Vagina (tissue), 2 donors: Measurements from ENCODE around the gene ANP32B. TPM values are rescaled to one million over a fixed set of nuclear protein-coding genes. Genes with fewer than 3 reads are reported as not detected.
"Not testable (repeated sequence)": the region's sequence is repeated elsewhere in the genome, so short reads cannot be mapped to it uniquely, and the experiment has no call there.

Experiments
- DNase-seq, 2 donors: peaks; one replicate each; pipeline ENCODE4 v3.0.0-alpha.2; 2017; ENCODE audit errors: extremely low spot score in 2 of 2
- H3K27ac ChIP-seq: fragments of 200-600 bp; sonication (generic); one replicate; pipeline ENCODE4 v1.5.1; 2019
- H3K27me3 ChIP-seq: fragments of 200-600 bp; sonication (generic); one replicate; pipeline ENCODE4 v1.5.1; 2019
- H3K36me3 ChIP-seq, 2 donors: fragments of 200-600 bp; sonication (generic); one replicate each; pipeline ENCODE4 v1.5.1; 2017 to 2019
- H3K4me1 ChIP-seq: fragments of 200-600 bp; sonication (generic); one replicate; pipeline ENCODE4 v1.5.1; 2019
- H3K4me3 ChIP-seq, 2 donors: fragments of 200-600 bp; sonication (generic); 1 replicate in 1 of 2; 2 replicates in 1 of 2; pipeline ENCODE4 v1.5.1; 2016 to 2019
- H3K9me3 ChIP-seq: fragments of 200-600 bp; sonication (generic); one replicate; pipeline ENCODE4 v1.5.1; 2019
- POLR2A ChIP-seq, 2 donors: fragments of 450-650 bp; IDR thresholded peaks; one replicate each; pipeline ENCODE4 v1.6.1; 2017; ENCODE audit warnings: antibody characterized with exemption in 2 of 2, mild to moderate bottlenecking in 2 of 2, moderate library complexity in 2 of 2
- POLR2AphosphoS5 ChIP-seq, 2 donors: sonication (generic); formaldehyde crosslinking; IDR thresholded peaks; one replicate each; pipeline ENCODE4 v1.9.0; 2017; ENCODE audit warnings: antibody characterized with exemption in 2 of 2, mild to moderate bottlenecking in 2 of 2, low read depth in 1 of 2; ENCODE audit not compliant: insufficient read depth in 1 of 2
- intact Hi-C: fragments of 100-400 bp; cut with DNase I; formaldehyde crosslinking; loops from one replicate; pipeline ENCODE4 v1.15.1; 2023
- total RNA-seq: library from RNA; depleted of rRNA; stranded (reverse); fragments of >200 nt; gene quantifications from one replicate; pipeline ENCODE4 v1.2.3, GENCODE V29; 2016
- TF ChIP-seq, protein P1 (sequence below), 3 experiments: fragments of 450-650 bp in 2 of 3; fragments of 200-600 bp in 1 of 3; sonication (generic) in 1 of 3; IDR thresholded peaks; one replicate each; pipeline ENCODE4 v1.5.1; 2017 to 2019; ENCODE audit warnings: antibody characterized with exemption in 3 of 3, mild to moderate bottlenecking in 2 of 3, moderate library complexity in 2 of 3

Gene ANP32B
- total RNA-seq, 1 donor from 2014 or later, result 75.1 TPM

DNA sequence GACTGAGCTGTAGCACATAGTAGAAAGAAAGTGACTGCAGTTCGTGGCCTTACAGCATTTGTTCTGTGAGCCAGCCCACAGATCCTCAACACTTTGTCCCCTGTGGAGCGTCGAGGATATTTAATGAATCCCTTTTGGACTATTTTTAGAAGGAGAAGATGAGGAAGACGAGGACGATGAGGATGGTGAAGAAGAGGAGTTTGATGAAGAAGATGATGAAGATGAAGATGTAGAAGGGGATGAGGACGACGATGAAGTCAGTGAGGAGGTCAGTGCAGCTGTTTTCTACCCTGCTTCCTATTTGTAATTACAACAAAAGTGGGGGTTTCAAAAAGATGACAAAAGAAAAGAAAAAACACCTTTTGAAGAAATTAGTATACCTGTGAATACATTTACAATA lies 28.0 kb downstream of the ANP32B start:
- H3K9me3 ChIP-seq, result no peaks in the 10 kb centered on the region
- peaks cover 8% of the 10 kb centered on the region for H3K4me1 ChIP-seq
- no peak overlapping the region for H3K4me3 ChIP-seq
- no peaks in the 10 kb centered on the region for H3K27me3 ChIP-seq
- DNase-seq, result no peak
- peaks cover 4 to 79% of the 10 kb centered on the region in 2 donors for H3K36me3 ChIP-seq
- TF ChIP-seq POLR2A (IDR thresholded peaks at IDR 0.05) (no peak), POLR2AphosphoS5 (IDR thresholded peaks at IDR 0.05; ENCODE audit: insufficient read depth in 1 of 2, low read depth in 1 of 2) (no peak)
- TF ChIP-seq, protein P1, sequence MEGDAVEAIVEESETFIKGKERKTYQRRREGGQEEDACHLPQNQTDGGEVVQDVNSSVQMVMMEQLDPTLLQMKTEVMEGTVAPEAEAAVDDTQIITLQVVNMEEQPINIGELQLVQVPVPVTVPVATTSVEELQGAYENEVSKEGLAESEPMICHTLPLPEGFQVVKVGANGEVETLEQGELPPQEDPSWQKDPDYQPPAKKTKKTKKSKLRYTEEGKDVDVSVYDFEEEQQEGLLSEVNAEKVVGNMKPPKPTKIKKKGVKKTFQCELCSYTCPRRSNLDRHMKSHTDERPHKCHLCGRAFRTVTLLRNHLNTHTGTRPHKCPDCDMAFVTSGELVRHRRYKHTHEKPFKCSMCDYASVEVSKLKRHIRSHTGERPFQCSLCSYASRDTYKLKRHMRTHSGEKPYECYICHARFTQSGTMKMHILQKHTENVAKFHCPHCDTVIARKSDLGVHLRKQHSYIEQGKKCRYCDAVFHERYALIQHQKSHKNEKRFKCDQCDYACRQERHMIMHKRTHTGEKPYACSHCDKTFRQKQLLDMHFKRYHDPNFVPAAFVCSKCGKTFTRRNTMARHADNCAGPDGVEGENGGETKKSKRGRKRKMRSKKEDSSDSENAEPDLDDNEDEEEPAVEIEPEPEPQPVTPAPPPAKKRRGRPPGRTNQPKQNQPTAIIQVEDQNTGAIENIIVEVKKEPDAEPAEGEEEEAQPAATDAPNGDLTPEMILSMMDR (IDR thresholded peaks at IDR 0.05), result no peak
- intact Hi-C loops, result no loop called here
- no peak overlapping the region for H3K27ac ChIP-seq

DNA sequence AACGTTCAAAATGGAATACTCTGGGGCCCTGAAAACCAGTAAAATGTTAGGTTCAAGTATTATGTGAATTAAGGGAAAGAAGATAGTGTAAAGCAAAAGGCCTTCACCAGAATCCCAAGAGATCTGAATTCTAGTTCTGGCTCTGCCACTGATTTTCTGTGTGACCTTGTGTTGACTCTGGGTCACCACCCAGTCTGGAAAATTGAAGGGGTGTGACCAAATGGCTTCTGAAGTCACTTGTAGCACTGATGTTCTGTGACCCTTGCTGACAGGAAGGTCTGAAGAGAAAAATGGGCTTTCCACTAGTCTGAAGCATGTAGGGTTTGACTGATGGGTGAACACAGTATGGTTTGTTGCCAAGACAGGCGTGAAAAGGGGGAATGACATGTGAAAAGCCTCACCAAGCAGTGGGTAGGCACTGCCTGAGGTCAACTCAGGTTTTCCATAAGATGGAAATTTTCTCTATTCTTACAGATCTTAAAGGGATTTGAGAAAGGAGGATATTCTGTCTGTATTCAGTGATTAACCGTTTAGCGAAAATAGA lies 33.1 kb downstream of the ANP32B start:
- TF ChIP-seq POLR2A (IDR thresholded peaks at IDR 0.05) (no peak), POLR2AphosphoS5 (IDR thresholded peaks at IDR 0.05; ENCODE audit: insufficient read depth in 1 of 2, low read depth in 1 of 2) (no peak)
- TF ChIP-seq, protein P1 (IDR thresholded peaks at IDR 0.05), result no peak
- DNase-seq, result no peak
- Histone ChIP-seq H3K27me3 (no peaks in the 10 kb centered on the region), H3K36me3 (peaks cover 4 to 75% of the 10 kb centered on the region in 2 donors), H3K9me3 (no peaks in the 10 kb centered on the region), H3K4me3 (no peak overlapping the region), H3K27ac (no peak overlapping the region), H3K4me1 (no peaks in the 10 kb centered on the region)
- intact Hi-C loops, result no loop called here

DNA sequence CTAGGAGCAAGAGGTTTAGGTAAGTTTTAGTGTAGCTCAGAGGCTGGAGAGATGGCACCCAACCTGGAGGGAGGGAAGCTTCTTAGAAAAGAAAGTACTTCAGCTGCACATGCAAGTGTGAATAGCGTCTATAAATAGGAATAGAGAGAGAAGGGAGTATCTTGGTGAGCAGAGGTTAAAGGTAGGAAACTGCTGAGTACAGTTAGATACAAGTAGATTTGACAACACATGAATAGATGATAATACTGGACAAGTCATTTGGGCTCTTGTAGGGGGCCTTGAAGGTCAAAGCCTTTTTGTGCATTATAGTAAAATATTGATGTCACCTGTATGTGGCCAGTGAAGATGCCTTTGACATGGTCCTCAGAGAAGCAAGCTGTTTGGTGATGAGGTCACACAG lies 34.2 kb downstream of the ANP32B start:
- TF ChIP-seq POLR2AphosphoS5 (IDR thresholded peaks at IDR 0.05; ENCODE audit: insufficient read depth in 1 of 2, low read depth in 1 of 2), result no peak
- TF ChIP-seq, protein P1 (IDR thresholded peaks at IDR 0.05), result no peak
- H3K4me3 ChIP-seq, result no peak overlapping the region
- DNase-seq, result no peak
- no peaks in the 10 kb centered on the region for H3K27me3 ChIP-seq
- intact Hi-C loops, result no loop called here
- no peaks in the 10 kb centered on the region for H3K9me3 ChIP-seq
- no peak overlapping the region for H3K27ac ChIP-seq
- peaks cover 4 to 64% of the 10 kb centered on the region in 2 donors for H3K36me3 ChIP-seq
- no peaks in the 10 kb centered on the region for H3K4me1 ChIP-seq

DNA sequence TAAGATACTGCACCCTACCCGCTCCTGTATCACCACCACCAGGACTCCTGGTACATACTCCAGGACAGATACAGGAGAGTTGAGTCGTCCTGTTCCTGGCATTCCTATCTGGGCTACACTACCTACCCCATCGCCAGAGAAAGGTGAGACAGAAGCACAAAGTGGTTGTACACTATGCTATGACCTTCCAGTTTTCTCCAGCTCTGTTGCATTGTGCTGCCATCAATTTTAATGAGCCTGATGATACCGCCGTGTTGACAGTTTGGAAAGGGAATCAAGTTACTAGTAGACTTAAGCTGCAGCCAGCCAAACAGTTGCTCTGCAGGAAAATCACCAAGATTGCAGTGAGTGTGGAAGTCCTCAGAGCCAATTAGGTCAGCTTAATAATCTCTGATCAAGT lies 35.2 kb downstream of the ANP32B start:
- H3K4me3 ChIP-seq, result no peak overlapping the region
- no peaks in the 10 kb centered on the region for H3K4me1 ChIP-seq
- H3K27me3 ChIP-seq, result no peaks in the 10 kb centered on the region
- intact Hi-C loops, result no loop called here
- DNase-seq, result no peak
- no peak overlapping the region for H3K27ac ChIP-seq
- no peak for TF ChIP-seq POLR2A (IDR thresholded peaks at IDR 0.05)
- TF ChIP-seq POLR2AphosphoS5 (IDR thresholded peaks at IDR 0.05; ENCODE audit: insufficient read depth in 1 of 2, low read depth in 1 of 2), result no peak
- TF ChIP-seq, protein P1 (IDR thresholded peaks at IDR 0.05), result no peak
- H3K9me3 ChIP-seq, result no peaks in the 10 kb centered on the region
- H3K36me3 ChIP-seq, result peaks cover 4 to 54% of the 10 kb centered on the region in 2 donors

DNA sequence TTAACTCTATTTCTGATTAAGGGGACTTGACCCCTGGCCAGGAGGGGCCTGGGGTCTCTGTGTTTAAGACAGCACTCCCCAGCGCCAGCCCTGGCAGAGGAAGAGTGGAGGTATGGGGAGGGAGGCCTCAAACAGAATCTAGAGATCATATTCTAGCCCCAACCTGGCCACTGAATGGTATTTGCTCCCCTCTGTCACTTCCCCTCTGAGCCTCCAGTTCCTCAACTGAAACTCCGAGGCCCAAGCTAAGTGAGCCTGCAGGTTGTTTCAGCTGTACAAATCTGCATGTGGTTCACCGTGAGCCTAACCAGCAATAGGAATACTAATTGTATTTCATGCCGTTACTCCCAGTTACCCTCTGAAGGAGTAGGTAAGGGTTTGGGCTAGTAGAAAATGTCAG lies 36.0 kb downstream of the ANP32B start:
- Histone ChIP-seq H3K27me3 (no peaks in the 10 kb centered on the region), H3K36me3 (peaks cover 4 to 46% of the 10 kb centered on the region in 2 donors), H3K4me1 (no peaks in the 10 kb centered on the region), H3K4me3 (no peak overlapping the region), H3K27ac (no peak overlapping the region), H3K9me3 (no peaks in the 10 kb centered on the region)
- TF ChIP-seq POLR2AphosphoS5 (IDR thresholded peaks at IDR 0.05; ENCODE audit: insufficient read depth in 1 of 2, low read depth in 1 of 2) (no peak), POLR2A (IDR thresholded peaks at IDR 0.05) (no peak)
- TF ChIP-seq, protein P1 (IDR thresholded peaks at IDR 0.05), result no peak
- intact Hi-C loops, result no loop called here
- DNase-seq, result no peak

DNA sequence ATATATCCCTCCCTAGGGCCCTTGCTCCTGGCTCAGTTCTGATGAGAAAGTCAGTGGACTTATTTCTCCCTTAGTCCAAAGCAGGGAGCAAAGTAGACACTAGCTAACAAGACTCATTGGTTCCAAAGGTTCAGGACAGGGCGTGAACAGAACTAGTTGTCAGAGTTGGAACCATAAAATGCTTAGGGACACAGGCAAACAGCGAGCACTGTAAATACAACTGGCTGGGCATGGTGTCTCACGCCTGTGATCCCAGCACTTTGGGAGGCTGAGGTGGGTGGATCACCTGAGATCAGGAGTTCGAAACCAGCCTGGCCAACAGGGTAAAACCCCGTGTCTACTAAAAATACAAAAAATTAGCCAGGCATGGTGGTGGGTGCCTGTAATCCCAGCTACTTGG lies 36.7 kb downstream of the ANP32B start:
- not testable (repeated sequence) for H3K27ac ChIP-seq
- H3K36me3 ChIP-seq, result peaks cover under 1 to 38% of the 10 kb centered on the region in 2 donors

More for the DNA sequence above, 36.7 kb downstream of the ANP32B start:
- H3K4me1 ChIP-seq, H3K27me3 ChIP-seq, H3K4me3 ChIP-seq, H3K9me3 ChIP-seq, intact Hi-C loops, DNase-seq: not testable (repeated sequence)
